H1 (cell line): ENCODE results near the gene CRTAC1. TPM values are rescaled to one million over a fixed set of nuclear protein-coding genes. Genes with fewer than 3 reads are reported as not detected.

Experiments used
- CTCF ChIA-PET: fragments of 300-600 bp; sonication (Branson Sonifier 250); formaldehyde crosslinking; loops from one replicate; lab custom pipeline; 2021; ENCODE audit not compliant: partially characterized antibody; lab: Charles Lee
- POLR2A ChIA-PET: fragments of 300-600 bp; sonication (Branson Sonifier 250); formaldehyde crosslinking; loops from one replicate; lab custom pipeline; 2021; ENCODE audit warnings: inconsistent platforms; ENCODE audit not compliant: partially characterized antibody; lab: Charles Lee
- DNase-seq, 2 experiments: peaks; one replicate each; pipeline versions ENCODE4 v3.0.0 to v3.0.0-alpha.2; 2010 to 2022; ENCODE audit warnings: low spot score in 2 of 2, low read depth in 1 of 2, mixed read lengths in 1 of 2
- FAIRE-seq: peaks from 2 replicates; lab custom pipeline; 2011; peaks lifted over from hg19 to GRCh38; lab: Jason Lieb, UNC
- H2AFZ ChIP-seq: 2 replicates; pipeline ENCODE4 v1.8.1; 2012; ENCODE audit warnings: low read length, inconsistent platforms
- H2AK5ac ChIP-seq: 2 replicates; pipeline ENCODE4 v1.6.1; 2013; ENCODE audit warnings: low read depth, low read length
- H2BK120ac ChIP-seq: replicated peaks from 2 replicates; pipeline ENCODE3; 2013; ENCODE audit warnings: low read depth, low read length, inconsistent platforms
- H2BK12ac ChIP-seq: 2 replicates; pipeline ENCODE4 v1.6.1; 2013; ENCODE audit warnings: low read depth, low read length
- H2BK15ac ChIP-seq: 2 replicates; pipeline ENCODE4 v1.6.1; 2013; ENCODE audit warnings: low read length
- H2BK20ac ChIP-seq: 2 replicates; pipeline ENCODE4 v1.6.1; 2013; ENCODE audit warnings: low read length
- H2BK5ac ChIP-seq: 2 replicates; pipeline ENCODE4 v1.6.1; 2013; ENCODE audit warnings: low read depth, low read length
- H3K14ac ChIP-seq: 2 replicates; pipeline ENCODE4 v1.6.1; 2013; ENCODE audit warnings: inconsistent platforms; ENCODE audit not compliant: insufficient read length
- H3K18ac ChIP-seq: 2 replicates; pipeline ENCODE4 v1.6.1; 2013; ENCODE audit warnings: low read length; ENCODE audit errors: extremely low read depth
- H3K23ac ChIP-seq: 2 replicates; pipeline ENCODE4 v1.6.1; 2013; ENCODE audit warnings: inconsistent platforms; ENCODE audit not compliant: insufficient read length
- H3K23me2 ChIP-seq: 2 replicates; pipeline ENCODE4 v1.6.1; 2013; ENCODE audit warnings: low read depth, low read length
- H3K27ac ChIP-seq: 2 replicates; pipeline ENCODE4 v1.6.1; 2011; ENCODE audit warnings: low read depth, low read length, inconsistent platforms
- H3K27me3 ChIP-seq, 4 experiments: replicated peaks in 1 of 4; 1 replicate in 1 of 4; 2 replicates in 3 of 4; pipeline versions ENCODE4 v1.6.1 to v1.8.1; 2011 to 2013; ENCODE audit warnings: low read length in 3 of 4, mild to moderate bottlenecking in 3 of 4, inconsistent platforms in 2 of 4, mixed read lengths in 2 of 4, moderate library complexity in 1 of 4; ENCODE audit not compliant: control insufficient read depth in 3 of 4, insufficient read depth in 3 of 4; ENCODE audit errors: extremely low read depth in 1 of 4
- H3K36me3 ChIP-seq, 4 experiments: 2 replicates each; pipeline versions ENCODE4 v1.6.1 to v1.8.1; 2011 to 2013; ENCODE audit warnings: mild to moderate bottlenecking in 4 of 4, low read length in 3 of 4, moderate library complexity in 2 of 4, control low read depth in 1 of 4, inconsistent platforms in 1 of 4; ENCODE audit not compliant: insufficient read depth in 4 of 4, control insufficient read depth in 2 of 4
- H3K4ac ChIP-seq: replicated peaks from 2 replicates; pipeline ENCODE3; 2013; ENCODE audit warnings: low read length, low read depth, mixed read lengths, inconsistent platforms; ENCODE audit not compliant: insufficient read length
- H3K4me1 ChIP-seq, 4 experiments: replicated peaks in 1 of 4; 1 replicate in 1 of 4; 2 replicates in 3 of 4; pipeline versions ENCODE4 v1.6.1 to v1.8.1; 2011 to 2013; ENCODE audit warnings: low read length in 3 of 4, inconsistent platforms in 2 of 4, mixed read lengths in 1 of 4; ENCODE audit not compliant: insufficient read depth in 4 of 4, control insufficient read depth in 3 of 4
- H3K4me2 ChIP-seq, 2 experiments: 2 replicates each; pipeline versions ENCODE4 v1.6.1 to v1.8.1; 2011 to 2013; ENCODE audit warnings: low read depth in 2 of 2, low read length in 2 of 2, control low read depth in 1 of 2, inconsistent platforms in 1 of 2, mild to moderate bottlenecking in 1 of 2; ENCODE audit not compliant: insufficient read depth in 1 of 2
- H3K4me3 ChIP-seq, 4 experiments: fragments of 200-600, 300-600 bp in 1 of 4; sonication (generic), shearing (Covaris generic), sonication (Bioruptor Twin) in 1 of 4; 2 replicates each; pipeline versions ENCODE4 v1.5.1 to v1.8.1; 2011 to 2016; ENCODE audit warnings: low read length in 4 of 4, low read depth in 3 of 4, control low read depth in 2 of 4, inconsistent platforms in 2 of 4, mild to moderate bottlenecking in 2 of 4, mixed read lengths in 1 of 4, moderate library complexity in 1 of 4; ENCODE audit not compliant: insufficient read depth in 2 of 4; ENCODE audit errors: extremely low read depth in 1 of 4
- H3K56ac ChIP-seq: replicated peaks from 2 replicates; pipeline ENCODE3; 2013; ENCODE audit warnings: low read depth, mild to moderate bottlenecking, mixed read lengths, low read length, inconsistent platforms; ENCODE audit not compliant: insufficient read length
- H3K79me1 ChIP-seq: 2 replicates; pipeline ENCODE4 v1.6.1; 2013; ENCODE audit warnings: low read depth, low read length, control low read depth
- H3K79me2 ChIP-seq, 2 experiments: 2 replicates each; pipeline versions ENCODE4 v1.6.1 to v1.8.1; 2012 to 2013; ENCODE audit warnings: low read length in 2 of 2, mild to moderate bottlenecking in 2 of 2, inconsistent platforms in 1 of 2; ENCODE audit not compliant: insufficient read depth in 2 of 2, control insufficient read depth in 1 of 2
- H3K9ac ChIP-seq, 4 experiments: replicated peaks in 1 of 4; 1 replicate in 1 of 4; 2 replicates in 3 of 4; pipeline versions ENCODE4 v1.6.1 to v1.8.1; 2011 to 2013; ENCODE audit warnings: low read depth in 3 of 4, low read length in 3 of 4, control low read depth in 2 of 4, mild to moderate bottlenecking in 2 of 4, moderate library complexity in 2 of 4, inconsistent platforms in 1 of 4; ENCODE audit errors: extremely low read depth in 1 of 4
- H3K9me3 ChIP-seq, 2 experiments: 2 replicates each; pipeline versions ENCODE4 v1.6.1 to v1.8.1; 2012 to 2013; ENCODE audit warnings: mild to moderate bottlenecking in 2 of 2, moderate library complexity in 2 of 2, control low read depth in 1 of 2, inconsistent platforms in 1 of 2, low read depth in 1 of 2, low read length in 1 of 2, mixed read lengths in 1 of 2; ENCODE audit not compliant: insufficient read depth in 2 of 2
- H4K20me1 ChIP-seq, 2 experiments: replicated peaks in 1 of 2; 2 replicates each; pipeline versions ENCODE3 to v1.8.1; 2011 to 2013; ENCODE audit warnings: inconsistent platforms in 2 of 2, low read length in 2 of 2, mild to moderate bottlenecking in 1 of 2; ENCODE audit not compliant: insufficient read depth in 2 of 2, control insufficient read depth in 1 of 2
- H4K5ac ChIP-seq: 2 replicates; pipeline ENCODE4 v1.6.1; 2013; ENCODE audit warnings: low read length, low read depth, mixed read lengths, inconsistent platforms; ENCODE audit not compliant: insufficient read length
- H4K8ac ChIP-seq: 2 replicates; pipeline ENCODE4 v1.8.0; 2013; ENCODE audit warnings: mild to moderate bottlenecking, moderate library complexity, low read length, inconsistent platforms; ENCODE audit not compliant: insufficient read depth; ENCODE audit errors: extremely low read depth
- H4K91ac ChIP-seq: replicated peaks from 2 replicates; pipeline ENCODE3; 2013; ENCODE audit warnings: low read length, mixed read lengths, inconsistent platforms; ENCODE audit not compliant: insufficient read length
- ATF3 ChIP-seq: IDR thresholded peaks from 2 replicates; pipeline ENCODE4 v1.6.1; 2011; ENCODE audit warnings: low read depth, mild to moderate bottlenecking, low read length; ENCODE audit not compliant: insufficient read depth
- BCL11A ChIP-seq, 2 experiments: IDR thresholded peaks; one replicate each; pipeline ENCODE4 v1.6.1; 2011; ENCODE audit warnings: low read depth in 2 of 2, low read length in 2 of 2, mild to moderate bottlenecking in 2 of 2
- CBX8 ChIP-seq: fragments of 300-800, 300-1000 bp; sonication (generic); IDR thresholded peaks from 2 replicates; pipeline ENCODE4 v1.7.1; 2016; ENCODE audit warnings: low read depth, low read length, borderline replicate concordance
- EGR1 ChIP-seq: IDR thresholded peaks from 2 replicates; pipeline ENCODE4 v1.6.1; 2011; ENCODE audit warnings: low read depth, low read length, borderline replicate concordance
- GABPA ChIP-seq: IDR thresholded peaks from 2 replicates; pipeline ENCODE4 v1.6.1; 2011; ENCODE audit warnings: mild to moderate bottlenecking, low read length, moderate library complexity, borderline replicate concordance; ENCODE audit not compliant: insufficient read depth
- JUND ChIP-seq: IDR thresholded peaks from 2 replicates; pipeline ENCODE4 v1.6.1; 2011; ENCODE audit warnings: mild to moderate bottlenecking, improper control_type of control experiment, low read length
- RBBP5 ChIP-seq: IDR thresholded peaks from 2 replicates; pipeline ENCODE4 v1.7.1; 2012; ENCODE audit warnings: low read depth, mild to moderate bottlenecking, inconsistent platforms, low read length, moderate library complexity, borderline replicate concordance
- SP4 ChIP-seq: IDR thresholded peaks from 2 replicates; pipeline ENCODE4 v1.6.1; 2012; ENCODE audit warnings: low read length, inconsistent platforms
- TCF12 ChIP-seq: IDR thresholded peaks from 2 replicates; pipeline ENCODE4 v1.6.1; 2011; ENCODE audit warnings: low read depth, mild to moderate bottlenecking, low read length
- WGBS, 2 experiments: shearing (Covaris generic) in 1 of 2; methylation state at CpG; one replicate each; pipeline versions ENCODE4 v1.1.6 to v1.1.7; 2013 to 2015; ENCODE audit warnings: low lambda C conversion rate in 2 of 2, mixed read lengths in 2 of 2, inconsistent platforms in 1 of 2, low coverage in 1 of 2, missing lambda C conversion rate in 1 of 2; ENCODE audit not compliant: insufficient replicate concordance in 2 of 2, insufficient coverage in 1 of 2, insufficient read length in 1 of 2; ENCODE audit errors: extremely low coverage in 1 of 2, missing lambda C conversion rate in 1 of 2; 5-methylcytosine and 5-hydroxymethylcytosine counted together
- polyA plus RNA-seq, 7 experiments: library from polyadenylated mRNA; depleted of rRNA in 3 of 7; stranded (reverse) in 5 of 7; unstranded in 2 of 7; fragments of >200 nt in 5 of 7; fragments of 200-250 nt in 2 of 7; gene quantifications; 1 replicate in 5 of 7; 2 replicates in 1 of 7; 4 replicates in 1 of 7; pipeline versions ENCODE4 v1.2.1 to v1.2.3, GENCODE V29; 2011 to 2013; ENCODE audit warnings: missing spikeins in 2 of 7, mixed read lengths in 2 of 7
- total RNA-seq: library from RNA; stranded (reverse); fragmentation: NEBNext Ultra II Directional; extraction: Animal tissue kit (Norgen Biotek cat#: 25700); gene quantifications from 2 replicates; pipeline ENCODE4 v1.2.1, GENCODE V29; 2021

Gene CRTAC1
- total and polyA plus RNA-seq, 2 of the 8 experiments (the other 6 are each of a cell fraction or from before 2014, with no cell fraction given), result 0.91 to 1.2 TPM

- Histone ChIP-seq H3K27ac (no peak overlapping the region), H2BK20ac (no peak overlapping the region), H3K4me2 (no peak overlapping the region), H4K5ac (no peak overlapping the region), H3K4ac (no peak overlapping the region), H3K9me3 (peaks cover 0 to 5% of the 10 kb centered on the region in 2 experiments; a peak in 1 of 4 replicates), H2AFZ (no peak overlapping the region), H3K27me3 (no peaks in the 10 kb centered on the region; a peak in 1 of 7 replicates), H3K9ac (no peak overlapping the region), H3K79me2 (no peaks in the 10 kb centered on the region), H2AK5ac (no peak overlapping the region), H3K18ac (no peak overlapping the region), H3K79me1 (no peaks in the 10 kb centered on the region), H4K20me1 (no peaks in the 10 kb centered on the region)
- FAIRE-seq, result no peak
- CTCF ChIA-PET, result interaction anchor here (0.7 to 1.3 kb wide), 2 partner anchors 26 to 70 kb away, joined by 3 read pairs; no protein-coding TSS in a partner anchor
- TF ChIP-seq RBBP5 (no peak), SP4 (no peak), CBX8 (no peak), ATF3 (no peak), EGR1 (no peak), TCF12 (no peak), GABPA (no peak), JUND (no peak), BCL11A (IDR thresholded peaks at IDR 0.05; ENCODE audit: low read depth in 2 of 2, low read length in 2 of 2) (no peak)
- TF ChIP-seq, all 59 proteins: peak for 0
- WGBS, 2 experiments, result 81% methylated on average over 2 of the region's 2 CpGs; no CpG with 5 or more reads in 1 of the 2 experiments
- no peak overlapping the region for H2BK15ac ChIP-seq
- no peak overlapping the region for H3K14ac ChIP-seq
- H3K23me2 ChIP-seq, result no peaks in the 10 kb centered on the region; the same call in 1 of the 2 replicates
- DNase-seq, result no peak
- no peak overlapping the region for H3K4me3 ChIP-seq
- POLR2A ChIA-PET, result no interaction called here
- no peak overlapping the region for H4K91ac ChIP-seq
- H3K4me1 ChIP-seq, result no peaks in the 10 kb centered on the region; a peak in 1 of 7 replicates
- H3K23ac ChIP-seq, result no peak overlapping the region
- H3K36me3 ChIP-seq, result no peaks in the 10 kb centered on the region
- no peak overlapping the region for H2BK120ac ChIP-seq
- H2BK5ac ChIP-seq, result no peak overlapping the region
- H2BK12ac ChIP-seq, result no peak overlapping the region
- no peak overlapping the region for H4K8ac ChIP-seq
- H3K56ac ChIP-seq, result no peak overlapping the region
These were observed 87.1 kb downstream of the CRTAC1 start for GRCh38 chr10:97943294-97943693.
